ENCODE results near the gene IL17RC.

Gene IL17RC

DNA sequence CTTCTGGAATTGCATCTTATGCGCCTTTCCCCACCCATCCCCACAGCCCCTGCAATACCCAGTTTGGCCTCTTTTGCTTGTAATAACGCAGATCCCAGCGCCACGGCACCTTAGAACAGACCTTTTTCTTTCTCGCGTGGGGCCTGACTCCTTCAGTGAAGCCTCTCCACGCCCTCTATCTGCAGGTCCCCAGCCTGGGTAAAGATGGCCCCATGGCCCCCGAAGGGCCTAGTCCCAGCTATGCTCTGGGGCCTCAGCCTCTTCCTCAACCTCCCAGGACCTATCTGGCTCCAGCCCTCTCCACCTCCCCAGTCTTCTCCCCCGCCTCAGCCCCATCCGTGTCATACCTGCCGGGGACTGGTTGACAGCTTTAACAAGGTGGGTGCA, 17.3 kb downstream of the IL17RC start:
- peak overlapping the region; percentile 54 for H3K27ac ChIP-seq (ENCODE audit: low read depth, low read length)
- H3K9me3 ChIP-seq (ENCODE audit: control insufficient read depth, insufficient read depth, low read length): no peaks in the 10 kb centered on the region
- peaks cover 27% of the 10 kb centered on the region for H3K36me3 ChIP-seq (ENCODE audit: control insufficient read depth, low read length)
- H3K4me1 ChIP-seq (ENCODE audit: control insufficient read depth, low read length): peaks cover 36% of the 10 kb centered on the region
- TF ChIP-seq EZH2phosphoT487 (IDR thresholded peaks at IDR 0.05; ENCODE audit: borderline replicate concordance, low read length): no peak
- TF ChIP-seq, protein P1, sequence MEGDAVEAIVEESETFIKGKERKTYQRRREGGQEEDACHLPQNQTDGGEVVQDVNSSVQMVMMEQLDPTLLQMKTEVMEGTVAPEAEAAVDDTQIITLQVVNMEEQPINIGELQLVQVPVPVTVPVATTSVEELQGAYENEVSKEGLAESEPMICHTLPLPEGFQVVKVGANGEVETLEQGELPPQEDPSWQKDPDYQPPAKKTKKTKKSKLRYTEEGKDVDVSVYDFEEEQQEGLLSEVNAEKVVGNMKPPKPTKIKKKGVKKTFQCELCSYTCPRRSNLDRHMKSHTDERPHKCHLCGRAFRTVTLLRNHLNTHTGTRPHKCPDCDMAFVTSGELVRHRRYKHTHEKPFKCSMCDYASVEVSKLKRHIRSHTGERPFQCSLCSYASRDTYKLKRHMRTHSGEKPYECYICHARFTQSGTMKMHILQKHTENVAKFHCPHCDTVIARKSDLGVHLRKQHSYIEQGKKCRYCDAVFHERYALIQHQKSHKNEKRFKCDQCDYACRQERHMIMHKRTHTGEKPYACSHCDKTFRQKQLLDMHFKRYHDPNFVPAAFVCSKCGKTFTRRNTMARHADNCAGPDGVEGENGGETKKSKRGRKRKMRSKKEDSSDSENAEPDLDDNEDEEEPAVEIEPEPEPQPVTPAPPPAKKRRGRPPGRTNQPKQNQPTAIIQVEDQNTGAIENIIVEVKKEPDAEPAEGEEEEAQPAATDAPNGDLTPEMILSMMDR (IDR thresholded peaks at IDR 0.05; ENCODE audit: low read depth, low read length, poor library complexity, severe bottlenecking): peak; percentile 60
- no peaks in the 10 kb centered on the region for H4K20me1 ChIP-seq (ENCODE audit: control insufficient read depth, insufficient read depth, low read depth, low read length)
- H3K4me2 ChIP-seq (ENCODE audit: low read length): peak overlapping the region; percentile 91
- H3F3A ChIP-seq (ENCODE audit: control insufficient read depth, insufficient read depth): no peaks in the 10 kb centered on the region; the same call in 1 of the 2 replicates
- H3K79me2 ChIP-seq (ENCODE audit: control insufficient read depth, low read length): peaks cover 22% of the 10 kb centered on the region
- H3K27me3 ChIP-seq (ENCODE audit: control insufficient read depth, low read length): no peaks in the 10 kb centered on the region
- peak overlapping the region; percentile 82 for H3K4me3 ChIP-seq (ENCODE audit: low read length)
- H3K9me2 ChIP-seq (replicated peaks; ENCODE audit: control insufficient read depth, low read length): no peaks in the 10 kb centered on the region

DNA sequence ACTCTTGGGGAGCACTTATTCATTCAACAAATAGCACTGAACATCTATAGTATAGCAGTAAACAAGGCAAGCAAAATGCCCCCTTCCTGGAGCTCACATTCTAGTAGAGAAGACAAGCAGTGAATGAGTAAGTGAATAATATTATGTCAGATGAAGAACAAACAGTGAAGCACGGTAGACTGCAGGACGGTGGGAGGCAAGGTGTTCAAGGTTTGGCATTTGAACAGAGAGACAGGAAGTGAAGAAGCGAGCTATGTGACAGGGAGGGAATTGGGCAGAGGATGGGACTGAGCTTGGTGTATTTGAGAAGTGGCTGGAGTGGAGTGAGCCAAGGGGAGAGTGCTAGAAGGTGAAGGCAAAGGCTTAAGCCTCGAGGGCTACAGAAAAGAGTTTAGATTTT, 18.1 kb downstream of the IL17RC start:
- TF ChIP-seq, protein P1 (IDR thresholded peaks at IDR 0.05; ENCODE audit: low read depth, low read length, poor library complexity, severe bottlenecking): no peak
- TF ChIP-seq EZH2phosphoT487 (IDR thresholded peaks at IDR 0.05; ENCODE audit: borderline replicate concordance, low read length): no peak
- Histone ChIP-seq H3K4me1 (ENCODE audit: control insufficient read depth, low read length) (peaks cover 36% of the 10 kb centered on the region), H3K79me2 (ENCODE audit: control insufficient read depth, low read length) (peaks cover 22% of the 10 kb centered on the region), H3K4me2 (ENCODE audit: low read length) (peak overlapping the region; percentile 91), H3K27ac (ENCODE audit: low read depth, low read length) (no peak overlapping the region), H3K9me2 (replicated peaks; ENCODE audit: control insufficient read depth, low read length) (no peaks in the 10 kb centered on the region), H3K27me3 (ENCODE audit: control insufficient read depth, low read length) (no peaks in the 10 kb centered on the region), H3F3A (ENCODE audit: control insufficient read depth, insufficient read depth) (no peaks in the 10 kb centered on the region; the same call in 1 of the 2 replicates), H4K20me1 (ENCODE audit: control insufficient read depth, insufficient read depth, low read depth, low read length) (no peaks in the 10 kb centered on the region), H3K36me3 (ENCODE audit: control insufficient read depth, low read length) (peaks cover 27% of the 10 kb centered on the region), H3K9me3 (ENCODE audit: control insufficient read depth, insufficient read depth, low read length) (no peaks in the 10 kb centered on the region), H3K4me3 (ENCODE audit: low read length) (peak overlapping the region; percentile 82)

DNA sequence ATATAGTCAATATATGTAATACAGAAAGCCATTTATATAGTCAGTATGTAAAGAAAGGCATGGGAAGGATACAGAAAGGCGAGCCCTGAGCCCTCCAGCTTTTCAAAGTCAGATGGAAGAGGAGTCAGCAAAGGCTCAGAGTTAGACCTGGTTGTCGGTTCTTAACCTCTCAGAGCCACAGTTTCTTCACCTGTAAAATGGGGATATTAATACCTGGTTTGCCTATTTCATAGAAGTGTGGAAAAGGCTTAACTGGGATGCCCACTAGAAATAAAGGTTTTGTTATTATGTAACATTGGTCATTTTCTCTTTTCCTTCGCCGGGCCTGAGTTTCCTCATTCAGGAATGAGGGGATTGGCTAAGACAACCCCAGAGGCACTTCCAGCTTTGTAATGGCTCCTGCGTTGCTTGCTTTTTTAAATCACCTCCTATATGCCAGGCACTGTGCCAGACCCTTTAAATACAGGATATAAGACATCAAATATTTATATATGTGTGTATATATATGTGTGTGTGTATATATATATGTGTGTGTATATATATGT, 19.1 kb downstream of the IL17RC start:
- Histone ChIP-seq H3F3A (ENCODE audit: control insufficient read depth, insufficient read depth) (no peaks in the 10 kb centered on the region; the same call in 1 of the 2 replicates), H3K4me1 (ENCODE audit: control insufficient read depth, low read length) (peaks cover 36% of the 10 kb centered on the region), H3K4me3 (ENCODE audit: low read length) (no peak overlapping the region), H3K27me3 (ENCODE audit: control insufficient read depth, low read length) (no peaks in the 10 kb centered on the region), H3K9me2 (replicated peaks; ENCODE audit: control insufficient read depth, low read length) (no peaks in the 10 kb centered on the region), H4K20me1 (ENCODE audit: control insufficient read depth, insufficient read depth, low read depth, low read length) (no peaks in the 10 kb centered on the region), H3K27ac (ENCODE audit: low read depth, low read length) (no peak overlapping the region), H3K4me2 (ENCODE audit: low read length) (peak overlapping the region; percentile 91), H3K9me3 (ENCODE audit: control insufficient read depth, insufficient read depth, low read length) (no peaks in the 10 kb centered on the region), H3K36me3 (ENCODE audit: control insufficient read depth, low read length) (peaks cover 29% of the 10 kb centered on the region), H3K79me2 (ENCODE audit: control insufficient read depth, low read length) (peaks cover 22% of the 10 kb centered on the region)
- TF ChIP-seq EZH2phosphoT487 (IDR thresholded peaks at IDR 0.05; ENCODE audit: borderline replicate concordance, low read length): no peak

DNA sequence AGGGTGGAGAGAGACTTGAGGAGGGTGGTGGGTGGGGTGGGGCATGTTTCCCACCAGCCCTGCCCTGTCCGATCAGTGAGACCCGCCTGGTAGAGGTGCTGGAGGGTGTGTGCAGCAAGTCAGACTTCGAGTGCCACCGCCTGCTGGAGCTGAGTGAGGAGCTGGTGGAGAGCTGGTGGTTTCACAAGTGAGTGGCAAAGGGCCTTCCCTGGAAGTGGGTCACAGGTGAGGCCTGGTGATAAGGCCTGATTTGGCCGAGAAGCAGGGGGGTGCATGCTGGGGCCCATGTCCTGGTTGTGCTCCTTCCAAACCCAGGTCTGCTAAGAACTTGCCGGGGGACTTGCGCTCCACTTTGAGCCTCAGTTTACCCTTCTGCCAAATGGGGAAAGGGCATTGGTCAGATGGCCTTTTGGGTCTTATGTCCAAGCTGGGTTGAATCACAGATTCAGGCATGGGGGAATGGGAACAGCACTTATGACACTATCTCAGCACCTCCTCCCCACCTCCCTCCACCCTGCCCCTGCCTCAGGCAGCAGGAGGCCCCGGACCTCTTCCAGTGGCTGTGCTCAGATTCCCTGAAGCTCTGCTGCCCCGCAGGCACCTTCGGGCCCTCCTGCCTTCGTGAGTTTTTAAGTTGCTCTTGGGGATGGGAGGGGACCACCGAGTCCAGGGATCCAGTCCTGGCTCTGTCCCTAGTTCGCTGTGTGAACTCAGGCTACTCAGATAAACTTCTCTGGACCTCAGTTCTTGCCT, 20.8 kb downstream of the IL17RC start:
- Histone ChIP-seq H3K79me2 (ENCODE audit: control insufficient read depth, low read length) (peaks cover 22% of the 10 kb centered on the region), H4K20me1 (ENCODE audit: control insufficient read depth, insufficient read depth, low read depth, low read length) (no peaks in the 10 kb centered on the region), H3K9me3 (ENCODE audit: control insufficient read depth, insufficient read depth, low read length) (no peaks in the 10 kb centered on the region), H3K27ac (ENCODE audit: low read depth, low read length) (no peak overlapping the region), H3K4me2 (ENCODE audit: low read length) (no peak overlapping the region), H3K9me2 (replicated peaks; ENCODE audit: control insufficient read depth, low read length) (no peaks in the 10 kb centered on the region), H3K27me3 (ENCODE audit: control insufficient read depth, low read length) (no peaks in the 10 kb centered on the region), H3K4me3 (ENCODE audit: low read length) (no peak overlapping the region), H3F3A (ENCODE audit: control insufficient read depth, insufficient read depth) (no peaks in the 10 kb centered on the region), H3K4me1 (ENCODE audit: control insufficient read depth, low read length) (peaks cover 25% of the 10 kb centered on the region), H3K36me3 (ENCODE audit: control insufficient read depth, low read length) (peaks cover 31% of the 10 kb centered on the region)
- no peak for TF ChIP-seq EZH2phosphoT487 (IDR thresholded peaks at IDR 0.05; ENCODE audit: borderline replicate concordance, low read length)
- TF ChIP-seq, protein P1 (IDR thresholded peaks at IDR 0.05; ENCODE audit: low read depth, low read length, poor library complexity, severe bottlenecking): no peak
